UCSD-AML1 (cell line): ENCODE measurements around the gene WDR75.

Experiments used
- DNase-seq: peaks from one replicate; lab custom pipeline; 2025; ENCODE audit not compliant: unreplicated experiment; lab: John Stamatoyannopoulos, UW

The WDR75 gene

DNA sequence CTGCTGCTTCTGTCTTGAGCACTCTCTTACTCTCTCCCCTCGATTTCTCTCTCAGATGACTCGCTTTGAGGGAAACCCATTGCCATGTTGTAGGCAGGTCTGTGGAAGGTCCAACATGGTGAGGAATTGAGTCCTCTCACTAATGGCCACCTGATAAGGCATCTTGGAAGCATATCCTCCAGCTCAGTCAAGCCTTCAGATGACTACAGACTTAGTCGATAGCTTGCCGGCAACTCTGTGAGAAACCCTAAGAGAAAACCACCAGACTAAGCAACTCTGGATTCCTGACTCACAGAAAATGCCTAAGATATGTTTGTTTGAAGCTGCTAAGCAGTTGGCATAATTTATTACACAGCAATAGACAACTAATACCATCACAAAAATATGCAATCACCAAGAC, 51.2 kb downstream of the WDR75 start:
- no peak for DNase-seq

DNA sequence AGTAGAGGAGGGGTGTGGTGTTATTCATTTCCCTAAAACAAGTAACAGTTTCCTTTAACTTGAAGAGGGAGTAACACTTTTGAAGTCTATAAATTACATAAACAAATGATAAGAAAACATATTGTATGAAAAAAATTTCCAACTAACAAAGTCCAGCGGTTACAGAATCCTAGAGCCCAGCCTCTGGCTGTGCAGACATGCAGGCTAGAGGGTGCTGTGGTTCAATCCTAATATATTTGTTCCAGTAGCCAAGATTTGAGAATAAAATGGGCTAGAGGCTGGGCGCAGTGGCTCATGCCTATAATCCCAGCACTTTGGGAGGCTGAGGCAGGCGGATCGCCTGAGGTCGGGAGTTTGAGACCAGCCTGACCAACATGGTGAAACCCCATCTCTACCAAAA, 56.9 kb downstream of the WDR75 start:
- no peak for DNase-seq

DNA sequence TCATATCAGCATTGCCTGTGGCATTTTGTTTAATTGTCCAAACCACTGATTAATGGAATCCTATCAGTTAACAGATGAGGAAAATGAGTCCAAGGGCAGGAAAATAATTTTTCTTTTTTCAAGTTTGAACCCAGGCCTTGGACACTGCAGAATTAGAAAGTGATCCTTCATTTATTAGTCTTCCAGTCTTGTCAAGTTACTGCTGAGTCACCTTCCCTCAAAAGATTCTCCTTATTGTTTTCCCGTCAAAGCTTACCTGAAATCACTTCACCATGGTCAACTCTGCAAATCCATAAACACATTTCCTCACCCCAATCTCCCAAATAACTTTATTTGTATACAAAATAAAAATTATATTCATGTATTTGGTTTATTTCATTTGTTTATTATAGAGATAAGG, 57.9 kb downstream of the WDR75 start:
- DNase-seq, result no peak

DNA sequence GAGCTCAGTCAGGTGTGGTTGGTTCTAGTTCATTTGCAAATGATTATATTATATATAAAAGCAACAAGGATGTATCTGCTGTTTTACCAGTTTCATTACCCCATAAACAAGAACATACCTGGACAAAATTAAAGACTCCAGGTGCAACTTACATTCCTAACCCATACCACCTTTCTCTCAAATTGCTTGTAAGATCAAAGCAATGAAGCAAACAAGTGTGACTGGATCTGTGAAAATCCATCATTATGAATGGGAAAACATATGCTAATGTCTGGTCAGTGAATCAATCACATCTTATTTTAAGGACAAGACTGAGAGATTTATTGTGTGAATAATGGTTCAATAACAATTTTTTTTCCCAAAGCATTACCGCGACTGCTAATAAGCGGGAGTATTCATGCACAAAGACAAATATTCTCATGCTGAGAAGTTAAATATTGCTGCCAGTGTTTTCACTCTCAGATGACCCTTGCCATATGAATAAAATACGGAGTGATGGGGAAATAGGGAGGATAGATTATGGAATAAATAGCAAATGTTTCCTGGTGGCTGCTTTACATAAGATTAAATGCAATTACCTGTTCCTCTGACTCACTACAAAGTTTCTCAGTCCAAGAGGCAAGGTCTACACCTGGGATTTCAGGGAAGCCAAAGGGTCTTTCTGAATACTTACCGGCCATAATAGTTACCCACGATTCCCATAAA, 59.3 kb downstream of the WDR75 start:
- DNase-seq, result no peak

DNA sequence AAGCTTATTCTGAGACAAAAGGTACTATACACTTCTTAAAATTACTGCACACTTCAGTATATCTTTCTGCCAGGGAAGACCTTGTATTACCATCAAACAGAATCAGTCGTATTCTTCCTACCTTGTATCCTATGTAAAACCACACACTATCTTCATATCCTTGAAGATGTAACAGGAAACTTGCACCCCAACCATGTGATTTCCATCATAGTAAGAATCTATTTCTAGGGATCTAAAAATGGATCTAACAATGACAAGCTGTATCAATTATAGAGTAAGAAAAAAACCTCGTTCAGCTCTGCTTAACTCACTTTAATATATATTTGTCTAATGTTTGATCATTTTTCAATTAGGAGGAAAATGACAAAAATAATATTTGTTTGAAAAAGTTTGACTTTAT, 60.2 kb downstream of the WDR75 start:
- DNase-seq, result no peak

DNA sequence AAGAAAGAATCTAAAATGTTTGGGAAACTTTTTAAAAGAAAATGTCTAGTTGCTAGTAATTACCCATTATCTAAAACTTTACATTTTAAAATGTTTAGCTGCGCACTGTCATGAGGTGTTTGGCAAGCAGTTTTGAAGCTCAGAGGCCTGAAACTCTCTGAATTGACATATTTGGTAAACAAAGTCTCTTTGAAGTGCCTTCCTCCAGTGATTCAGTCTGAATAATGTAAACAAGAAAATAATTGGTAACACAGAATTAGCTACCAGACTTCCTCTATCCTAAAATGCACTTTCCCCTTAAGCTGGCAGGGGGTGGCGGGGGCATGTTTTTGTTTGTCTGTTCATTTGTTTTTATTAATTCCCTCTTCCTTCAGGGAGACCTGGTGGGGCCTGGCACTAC, 61.4 kb downstream of the WDR75 start:
- no peak for DNase-seq

DNA sequence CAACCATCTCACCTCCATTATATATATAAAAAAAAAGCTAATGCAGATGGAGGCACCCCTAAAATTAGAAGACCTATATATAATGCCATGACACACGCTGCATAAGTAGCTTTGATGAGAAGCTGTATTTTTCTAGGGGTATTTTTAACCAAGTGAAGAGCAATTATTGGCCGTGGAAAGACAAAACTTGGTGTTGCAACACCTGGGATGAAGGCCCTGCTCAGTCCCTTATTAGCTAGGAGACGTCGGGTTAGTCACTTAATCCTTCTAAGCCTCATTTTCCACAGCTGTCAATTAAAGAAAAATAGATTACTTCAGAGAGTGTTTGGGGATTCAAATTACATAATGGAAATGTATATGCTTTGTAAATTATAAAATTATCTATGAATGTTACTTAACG, 63.0 kb downstream of the WDR75 start:
- DNase-seq, result no peak

DNA sequence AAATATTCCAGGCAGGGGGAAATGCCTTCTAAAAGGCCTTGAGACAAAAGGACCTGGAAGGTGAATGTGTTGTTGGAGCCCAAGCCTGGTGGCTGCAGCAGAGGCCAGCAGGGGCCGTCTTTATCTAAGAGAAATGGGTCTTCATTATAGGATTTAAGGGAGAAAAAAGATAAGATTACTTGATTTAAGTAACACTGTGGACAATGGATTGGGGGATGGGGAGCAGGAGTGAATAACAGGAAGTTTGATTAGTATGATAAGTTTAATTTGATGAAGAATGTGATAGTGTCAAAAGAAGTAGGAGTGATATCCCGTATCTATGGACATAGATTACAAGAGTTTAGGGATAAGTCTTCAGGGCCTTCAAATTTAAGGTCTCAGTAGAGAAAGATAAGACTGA, 64.2 kb downstream of the WDR75 start:
- DNase-seq, result no peak

DNA sequence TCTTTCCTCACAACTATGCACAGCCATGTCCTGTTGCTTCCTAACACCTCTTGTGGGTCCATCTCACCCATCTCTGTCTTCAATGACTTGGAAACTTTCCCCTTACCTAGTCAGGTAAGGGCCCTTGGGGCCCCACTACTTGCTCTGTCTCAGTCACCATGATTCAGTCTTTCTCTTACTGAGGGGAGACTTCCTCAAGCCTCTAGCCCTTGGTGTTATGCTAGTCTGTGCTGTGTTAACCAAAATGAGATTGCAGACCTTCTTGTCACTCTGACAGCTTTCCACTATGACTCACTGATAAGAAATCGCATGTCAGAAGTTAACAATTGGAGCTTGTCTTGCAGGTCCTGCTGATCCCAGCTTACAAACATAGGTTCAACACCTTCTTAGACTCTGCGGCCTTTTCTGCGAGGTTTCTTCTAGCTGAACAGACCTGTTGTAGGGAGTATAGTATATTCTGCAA, 65.3 kb downstream of the WDR75 start:
- DNase-seq, result peak; percentile 10

DNA sequence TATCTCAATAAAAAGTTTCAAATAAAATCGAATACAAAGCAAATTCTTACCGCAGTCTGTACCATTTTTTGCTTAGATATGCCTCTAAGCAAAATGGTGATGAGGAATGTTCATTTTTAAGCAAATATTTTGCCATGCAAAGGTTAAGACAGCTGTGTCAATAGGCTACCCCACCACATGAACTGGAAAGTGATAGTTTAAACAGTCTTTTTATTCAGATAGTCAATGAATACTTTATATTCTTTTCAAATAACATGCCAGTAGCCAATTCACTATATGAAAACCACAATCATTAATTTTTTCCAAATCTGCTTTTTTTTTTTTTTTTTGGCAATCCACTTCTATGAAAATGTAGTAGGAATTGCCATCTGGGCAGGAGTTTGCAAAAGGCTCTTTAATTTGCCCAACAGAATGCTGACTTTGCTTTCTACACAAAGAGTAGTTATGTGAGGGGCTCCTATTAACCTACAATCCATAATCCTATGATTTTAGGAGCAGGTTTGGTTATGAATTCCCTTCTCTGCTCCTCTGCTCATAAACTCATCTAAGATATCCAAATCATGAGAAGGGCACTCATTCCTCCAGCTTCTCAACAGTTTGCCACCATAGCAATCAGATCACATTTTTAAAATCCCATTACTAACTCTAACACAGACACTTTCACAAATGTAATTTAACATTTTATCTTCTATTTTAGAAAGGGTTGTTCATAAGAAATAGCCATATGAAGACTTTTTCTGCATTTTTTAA, 70.1 kb downstream of the WDR75 start:
- DNase-seq, result no peak

DNA sequence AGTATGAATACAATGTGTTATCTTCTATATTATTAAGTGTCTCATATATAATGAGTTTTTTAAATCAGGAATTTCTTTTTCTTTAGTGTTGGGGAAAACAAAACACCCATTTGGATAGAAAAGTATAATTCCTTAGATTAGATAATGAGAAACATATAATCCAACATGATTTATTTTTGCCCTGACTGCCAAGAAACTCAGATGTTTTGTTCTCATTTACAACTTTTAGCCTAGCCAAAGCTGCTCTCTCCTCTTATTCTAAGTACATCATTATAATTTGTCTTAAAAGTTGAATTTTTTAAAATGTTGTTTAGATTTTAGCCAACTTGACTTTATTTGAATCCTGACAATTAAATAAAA, 70.7 kb downstream of the WDR75 start:
- no peak for DNase-seq

DNA sequence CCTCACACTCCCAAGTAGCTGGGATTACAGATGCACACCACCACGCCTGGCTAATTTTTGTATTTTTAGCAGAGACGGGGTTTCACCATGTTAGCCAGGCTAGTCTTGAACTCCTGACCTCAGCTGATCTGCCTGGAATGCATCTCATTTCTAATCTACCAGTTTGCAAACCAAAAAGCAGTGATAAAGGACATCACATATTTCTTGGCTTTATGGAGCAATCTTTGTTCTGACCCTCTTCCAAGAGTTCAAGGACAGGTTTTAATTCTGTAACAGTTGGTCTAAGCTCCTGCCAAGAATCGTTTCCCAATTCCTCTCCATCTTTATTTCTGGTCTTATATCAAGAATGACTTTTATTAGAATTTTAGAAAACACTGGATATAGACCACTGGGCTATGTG, 71.6 kb downstream of the WDR75 start:
- no peak for DNase-seq

DNA sequence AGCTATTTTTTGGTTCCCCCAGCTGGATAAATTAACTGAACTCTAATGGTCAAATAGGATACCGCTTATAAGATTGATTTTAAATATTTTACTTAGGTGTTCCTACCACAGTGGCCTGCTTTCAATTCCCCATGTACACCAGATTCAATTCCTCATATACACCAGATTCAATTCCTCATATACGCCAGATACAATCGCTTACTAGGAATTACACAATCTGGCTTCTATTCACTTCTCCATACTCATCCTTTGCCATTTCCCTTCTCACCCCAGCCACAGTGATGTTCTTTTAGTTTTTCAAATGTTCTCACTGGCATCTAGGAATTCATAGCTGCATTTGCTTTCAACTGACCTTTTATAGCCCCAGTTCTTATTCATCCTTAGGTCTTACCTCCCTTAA, 72.8 kb downstream of the WDR75 start:
- no peak for DNase-seq

DNA sequence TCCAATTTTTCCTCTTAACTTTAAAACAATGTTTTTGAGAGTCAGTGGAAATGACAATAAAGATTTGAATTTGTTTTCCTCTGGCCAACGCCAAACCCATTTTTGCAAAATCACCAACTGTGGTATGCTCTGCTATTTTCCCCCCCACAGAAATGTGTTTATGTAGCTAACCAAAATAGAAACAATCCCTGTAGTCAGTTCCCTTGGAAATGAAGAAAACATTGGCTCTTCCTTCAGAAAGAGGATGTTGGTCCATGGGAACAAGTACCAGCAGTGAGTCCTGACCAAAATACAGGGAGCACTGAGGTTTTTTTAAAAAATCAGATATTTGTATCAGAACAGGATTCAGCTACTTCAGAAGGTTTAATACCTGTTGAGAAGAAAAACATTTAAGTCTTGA, 74.0 kb downstream of the WDR75 start:
- DNase-seq, result no peak

DNA sequence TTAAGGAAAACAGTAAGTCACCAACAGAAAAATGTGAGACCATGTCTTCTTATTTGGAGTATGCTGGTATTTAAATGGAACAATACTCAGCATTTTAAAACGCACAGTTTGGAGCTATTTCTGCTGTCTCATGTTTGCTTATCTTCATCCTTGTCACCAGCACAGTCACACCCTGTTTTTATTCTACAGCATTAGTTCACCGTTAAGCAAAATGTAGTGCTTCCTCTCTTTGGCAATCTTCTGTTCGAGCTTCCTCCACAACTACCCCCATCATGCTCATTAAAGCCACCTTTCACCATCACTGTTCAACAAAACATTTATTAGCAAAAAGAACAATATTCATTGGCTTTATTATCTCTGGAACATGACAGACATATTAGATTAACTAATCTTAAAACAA, 75.3 kb downstream of the WDR75 start:
- DNase-seq, result no peak

DNA sequence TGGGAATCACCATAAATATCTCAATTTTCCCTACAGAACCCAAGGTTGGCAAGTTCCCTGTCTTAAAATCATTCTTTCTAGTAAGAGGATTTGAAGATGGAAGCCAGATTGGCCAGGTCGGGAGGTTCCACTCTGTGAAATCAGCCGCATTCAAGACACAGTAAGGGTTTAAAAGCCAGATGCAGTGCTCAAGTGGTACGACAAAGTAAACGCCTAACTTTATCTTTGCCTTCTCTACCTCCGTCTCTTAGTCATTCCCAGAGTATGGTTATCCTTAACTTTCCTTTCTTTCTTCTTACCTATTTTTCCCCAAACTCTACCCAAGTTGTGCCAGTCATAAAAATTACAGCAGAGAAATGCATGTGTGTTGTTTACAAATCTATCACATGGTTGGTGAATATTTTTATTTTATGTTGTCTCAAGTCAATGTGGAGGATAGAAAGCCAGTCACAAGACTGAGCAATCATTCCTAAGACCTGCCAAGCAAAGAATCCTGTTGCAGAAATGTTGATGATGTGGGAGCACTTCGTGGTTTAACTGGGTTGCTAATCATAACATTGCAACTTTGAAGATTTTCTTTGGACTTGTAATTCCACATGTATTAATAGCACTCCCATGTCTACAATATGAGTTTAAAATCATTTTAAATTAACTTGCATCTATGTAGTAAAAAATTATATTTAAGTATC, 76.7 kb downstream of the WDR75 start:
- no peak for DNase-seq

DNA sequence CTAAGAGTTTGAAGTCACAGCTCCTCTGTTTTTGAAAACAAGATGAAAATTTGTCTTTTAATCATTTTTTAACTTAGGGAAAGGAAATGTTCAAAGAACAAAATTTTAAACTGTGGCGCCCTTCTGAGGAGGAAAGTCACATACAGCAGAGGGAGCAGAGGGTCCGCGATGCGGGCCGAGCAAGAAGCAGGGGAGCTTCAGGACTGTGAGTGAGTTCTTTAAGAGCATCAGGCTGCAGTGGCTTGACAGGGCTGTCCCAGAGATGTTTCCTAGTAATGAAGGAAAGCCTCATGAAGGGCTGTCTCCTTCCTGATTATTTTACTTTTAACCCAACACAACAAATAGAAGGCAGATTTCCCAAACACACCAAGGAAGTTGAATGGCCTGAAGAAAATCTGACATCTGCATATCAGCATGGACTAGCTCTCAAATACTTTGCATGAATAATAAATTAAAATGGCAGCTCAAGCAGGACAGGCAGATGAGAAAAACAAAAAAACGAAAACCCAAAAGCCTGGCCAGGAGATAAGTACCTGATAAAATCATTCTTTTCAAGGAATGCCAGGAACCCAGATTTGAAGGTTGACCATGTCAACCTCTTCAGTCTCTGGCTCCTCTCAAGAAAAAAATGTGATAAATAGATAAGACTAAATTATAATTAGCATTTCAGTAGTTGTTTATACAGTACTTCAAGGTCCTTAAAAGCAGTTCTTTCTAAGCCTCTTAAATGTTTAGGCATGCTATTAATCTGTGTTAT, 78.5 kb downstream of the WDR75 start:
- DNase-seq, result no peak

DNA sequence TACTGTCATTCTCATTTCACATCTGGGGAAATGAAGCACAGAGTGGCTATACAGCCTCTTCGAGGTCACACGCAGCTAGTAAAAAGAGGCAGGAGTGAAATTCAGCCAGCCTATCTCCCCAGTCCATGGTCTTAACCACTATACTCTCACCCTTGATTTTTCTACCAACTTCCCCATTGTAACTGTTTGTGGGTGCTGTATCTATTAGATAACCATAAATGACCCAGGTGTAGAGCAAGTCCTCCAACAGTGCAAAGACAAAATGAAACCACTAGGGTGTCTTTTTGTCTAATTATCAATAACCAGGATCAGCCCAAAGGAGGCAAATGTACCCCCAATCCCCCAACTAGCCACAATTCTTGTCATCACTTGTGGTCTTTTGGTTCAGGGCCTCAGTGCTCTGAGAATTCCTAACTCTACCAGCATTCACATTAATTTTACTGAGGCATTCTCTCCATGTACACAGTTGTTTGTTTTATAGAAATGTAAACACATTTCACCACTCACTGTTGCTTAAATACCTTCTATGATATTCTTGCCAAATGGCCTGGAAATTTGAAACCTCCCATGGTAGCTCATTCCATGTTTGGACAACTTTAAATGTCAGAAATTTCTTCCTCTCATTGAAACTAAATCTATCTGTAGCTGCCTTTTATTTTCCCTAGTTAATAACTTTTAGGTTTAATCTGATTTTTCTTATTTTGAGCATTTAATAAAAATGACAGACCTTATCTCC, 80.6 kb downstream of the WDR75 start:
- no peak for DNase-seq

DNA sequence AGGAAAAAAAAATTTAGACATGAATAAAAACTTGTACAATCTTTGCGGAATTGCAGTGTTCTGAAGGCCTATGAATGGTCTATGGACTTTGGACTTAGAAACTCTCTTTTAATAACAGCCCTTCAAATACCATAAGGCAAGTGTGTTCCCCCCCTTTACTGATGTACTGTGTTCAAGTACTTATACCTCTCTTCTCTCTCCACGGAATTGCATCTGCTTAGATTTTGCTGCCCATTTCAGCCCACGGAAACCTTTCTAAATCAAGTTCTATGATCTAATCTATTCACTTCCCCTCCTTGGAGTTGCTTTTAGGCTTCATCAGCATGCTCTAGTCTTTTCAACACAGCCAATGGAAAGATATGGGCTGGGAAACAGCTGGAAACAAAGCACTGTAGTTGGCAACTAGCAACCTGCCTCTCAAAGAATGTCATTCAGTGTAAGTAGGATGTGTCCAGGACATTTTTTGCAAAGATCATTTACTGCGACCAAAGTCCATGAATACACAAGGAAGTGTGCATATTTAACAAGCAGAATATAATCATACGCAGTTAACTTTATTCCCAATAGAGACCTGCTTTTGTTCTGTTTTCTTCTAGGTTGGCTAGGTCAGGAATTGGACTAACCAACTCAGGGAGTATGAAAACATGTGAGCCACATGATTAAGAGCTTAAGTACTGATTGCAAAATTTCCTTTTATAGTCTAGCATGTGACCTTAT, 81.3 kb downstream of the WDR75 start:
- no peak for DNase-seq

DNA sequence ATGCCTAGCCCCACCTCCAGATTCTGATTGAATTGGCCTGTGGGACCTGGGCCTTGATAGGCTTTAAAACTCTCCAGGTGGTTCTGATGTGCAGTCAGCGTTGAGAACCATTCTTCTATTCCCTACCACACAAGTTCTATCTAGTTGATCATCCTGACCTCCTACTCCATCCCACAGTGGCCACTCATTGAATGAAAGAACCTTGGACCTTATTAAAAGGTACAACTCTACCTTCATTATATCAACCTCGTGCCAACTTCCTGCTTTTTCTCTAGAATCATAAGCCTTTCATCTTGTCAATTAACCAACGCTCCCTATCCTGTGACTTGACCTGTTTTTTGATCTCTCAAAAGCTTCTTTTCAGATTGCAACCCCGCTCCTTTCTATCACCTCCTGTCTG, 83.5 kb downstream of the WDR75 start:
- DNase-seq, result no peak
